Bone marrow (tissue), 2 donors: ENCODE measurements around the gene HIP1.
"Not testable (repeated sequence)": the region's sequence is repeated elsewhere in the genome, so short reads cannot be mapped to it uniquely, and the experiment has no call there.

Experiments used
- DNase-seq, 2 donors: peaks; one replicate each; lab custom pipeline; 2025; lab: John Stamatoyannopoulos, UW

Gene HIP1

DNA sequence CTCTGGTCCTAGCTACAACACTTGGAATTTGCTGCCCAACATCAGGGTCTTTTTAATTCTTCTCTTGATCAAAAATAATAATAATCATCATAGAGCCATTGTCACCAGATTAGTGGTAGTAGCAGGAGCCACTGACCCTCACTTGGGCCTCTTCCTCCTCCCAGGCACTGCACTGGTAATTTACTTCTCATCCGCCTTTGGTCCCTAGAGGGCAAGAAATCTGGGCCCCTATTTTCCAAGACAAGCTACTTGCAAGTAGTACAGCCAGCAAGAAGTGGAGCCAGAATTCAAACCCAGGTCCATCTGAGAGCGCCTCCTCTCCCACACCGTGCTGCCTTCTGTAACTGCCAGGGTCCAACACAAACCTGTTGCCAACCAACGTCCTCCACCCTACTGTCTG, 125.4 kb downstream of the HIP1 start:
- no peak for DNase-seq

DNA sequence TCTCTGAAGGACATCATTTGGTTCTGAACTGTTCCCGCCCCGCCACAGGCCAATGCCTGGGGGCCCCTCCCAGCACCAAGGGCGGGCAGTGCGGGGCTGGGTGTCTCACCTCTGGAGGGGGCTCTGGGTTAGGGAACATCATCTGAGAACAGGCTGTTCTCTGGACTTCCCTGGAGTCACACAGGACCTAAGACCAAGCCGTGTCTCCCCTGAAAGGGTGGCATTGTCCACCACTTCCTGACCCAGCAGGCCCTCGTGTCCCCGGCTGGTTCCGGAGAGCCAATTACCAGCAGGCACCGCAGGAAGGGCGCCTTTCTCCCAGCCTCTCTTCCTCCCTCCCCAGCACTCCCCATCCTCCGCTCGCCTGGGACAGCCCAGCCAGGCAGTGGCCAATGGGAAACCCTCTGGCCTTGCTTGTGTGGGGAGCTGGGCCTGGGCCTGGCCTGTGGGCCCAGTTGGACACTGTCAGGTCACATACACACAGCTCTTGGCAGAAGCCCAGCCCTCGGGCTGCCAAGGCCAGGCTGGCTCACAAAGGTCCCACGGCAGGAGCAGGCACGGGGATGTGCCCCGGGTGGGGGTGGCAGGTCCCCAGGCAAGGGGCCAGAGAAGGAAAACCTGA, 127.1 kb downstream of the HIP1 start:
- DNase-seq = no peak

DNA sequence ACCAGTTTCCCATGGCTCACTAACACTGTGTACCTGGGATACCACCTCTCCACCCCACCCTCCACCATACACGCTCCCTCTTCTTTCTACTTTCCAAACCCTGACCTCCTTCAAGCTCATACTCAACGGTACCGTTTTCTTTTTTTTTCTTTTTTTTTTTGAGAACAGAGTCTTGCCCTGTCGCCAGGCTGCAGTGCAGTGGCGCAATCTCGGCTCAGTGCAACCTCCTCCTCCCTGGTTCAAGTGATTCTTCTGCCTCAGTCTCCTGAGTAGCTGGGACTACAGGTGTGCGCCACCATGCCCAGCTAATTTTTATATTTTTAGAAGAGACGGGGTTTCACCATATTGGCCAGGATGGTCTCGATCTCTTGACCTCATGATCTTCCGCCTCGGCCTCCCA, 129.3 kb downstream of the HIP1 start:
- DNase-seq = not testable (repeated sequence)

DNA sequence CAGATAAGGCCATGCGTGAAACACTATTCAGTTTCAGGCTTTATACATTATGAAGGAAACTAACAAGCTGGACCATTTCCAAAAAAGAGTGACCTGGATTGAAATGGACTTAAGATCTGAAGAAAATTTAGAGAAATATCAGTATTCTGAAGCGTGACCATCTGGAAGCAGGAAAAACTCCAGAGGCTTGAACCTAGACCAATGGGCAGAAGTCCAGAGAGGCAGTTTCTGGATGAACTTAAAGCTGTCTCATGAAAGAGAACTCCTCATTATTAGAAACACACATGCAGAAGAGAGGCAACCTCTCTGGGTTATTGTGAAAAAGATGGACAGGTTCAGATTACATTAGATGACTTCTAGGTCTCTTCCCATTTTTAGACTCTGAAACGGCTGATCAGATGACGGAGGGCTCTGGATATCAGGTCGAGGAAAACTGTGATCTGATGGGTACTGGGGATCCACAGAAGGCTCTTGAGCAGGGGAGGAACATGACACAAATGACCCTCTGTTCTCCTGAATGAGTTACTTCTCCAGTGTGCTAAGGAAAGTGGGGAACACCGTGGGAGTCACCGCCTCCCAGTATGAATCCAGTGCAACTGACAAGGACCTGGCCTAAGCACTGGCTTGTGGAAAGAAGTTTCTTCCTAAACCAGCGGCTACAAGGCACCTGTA, 130.2 kb downstream of the HIP1 start:
- no peak for DNase-seq

DNA sequence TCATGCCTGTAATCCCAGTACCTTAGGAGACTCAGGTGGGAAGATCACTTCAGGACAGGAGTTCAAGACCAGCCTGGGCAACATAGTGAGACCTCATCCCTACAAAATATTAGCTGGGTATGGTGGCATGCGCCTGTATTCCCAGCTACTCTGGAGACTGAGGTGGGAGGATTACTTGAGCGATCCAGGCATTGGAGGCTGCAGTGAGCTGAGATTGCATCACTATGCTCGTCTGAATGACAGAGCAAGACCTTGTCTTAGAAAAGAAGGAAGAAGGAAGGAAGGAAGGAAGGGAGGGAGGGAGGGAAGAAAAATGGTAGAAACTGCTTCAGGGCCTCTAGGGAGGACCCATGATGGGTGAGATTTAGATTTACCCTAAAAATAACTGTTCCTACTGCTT, 134.3 kb downstream of the HIP1 start:
- no peak for DNase-seq

DNA sequence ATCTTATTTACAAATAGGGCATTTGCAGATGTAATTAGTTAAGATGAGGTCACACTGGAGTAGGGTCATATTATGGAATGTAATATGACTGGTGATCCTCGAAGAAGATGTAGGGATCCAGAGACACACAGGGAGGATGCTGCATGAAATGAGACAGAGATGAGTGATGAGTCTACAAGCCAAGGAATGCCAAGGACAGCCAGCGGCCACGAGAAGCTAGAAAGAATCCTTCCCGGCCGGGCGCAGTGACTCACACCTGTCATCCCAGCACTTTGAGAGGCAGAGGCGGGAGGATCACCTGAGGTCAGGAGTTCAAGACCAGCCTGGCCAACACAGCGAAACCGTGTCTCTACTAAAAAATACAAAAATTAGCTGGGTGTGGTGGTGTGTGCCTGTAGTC, 135.9 kb downstream of the HIP1 start:
- not testable (repeated sequence) for DNase-seq

DNA sequence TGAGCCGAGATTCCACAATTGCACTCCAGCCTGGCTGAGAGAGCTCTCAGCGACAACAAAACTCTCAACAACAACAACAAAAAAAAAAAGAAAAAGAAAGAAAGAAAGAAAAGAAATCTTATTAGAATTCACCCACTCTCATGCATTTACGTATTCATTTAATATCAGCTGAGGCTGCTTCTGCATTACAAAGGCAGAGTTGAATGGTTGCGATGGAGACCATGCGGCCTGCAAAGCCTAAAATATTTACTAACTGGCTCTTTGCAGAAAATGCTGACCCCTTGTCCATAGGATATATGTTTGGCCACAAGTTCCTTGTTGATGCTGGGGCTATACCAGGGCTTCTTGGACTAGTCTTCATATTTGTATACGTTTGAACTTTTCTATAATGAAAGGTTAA, 137.2 kb downstream of the HIP1 start:
- no peak for DNase-seq

DNA sequence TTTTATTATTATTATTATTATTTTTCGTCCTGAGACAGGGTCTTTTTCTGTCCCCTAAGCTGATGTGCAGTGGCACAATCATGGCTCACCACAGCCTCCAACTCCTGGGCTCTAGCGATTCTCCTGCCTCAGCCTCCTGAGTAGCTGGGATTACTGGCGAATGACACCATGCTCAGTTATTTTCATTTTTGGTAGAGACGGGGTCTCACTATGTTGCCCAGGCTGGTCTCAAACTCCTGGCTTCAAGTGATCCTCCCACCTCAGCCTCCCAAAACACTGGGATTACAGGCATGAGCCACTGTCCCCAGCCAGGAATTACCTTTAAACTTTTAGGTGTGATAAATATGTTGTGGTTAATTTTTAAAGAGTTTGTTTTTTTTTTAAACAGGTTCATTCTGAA, 138.0 kb downstream of the HIP1 start:
- DNase-seq = not testable (repeated sequence)

DNA sequence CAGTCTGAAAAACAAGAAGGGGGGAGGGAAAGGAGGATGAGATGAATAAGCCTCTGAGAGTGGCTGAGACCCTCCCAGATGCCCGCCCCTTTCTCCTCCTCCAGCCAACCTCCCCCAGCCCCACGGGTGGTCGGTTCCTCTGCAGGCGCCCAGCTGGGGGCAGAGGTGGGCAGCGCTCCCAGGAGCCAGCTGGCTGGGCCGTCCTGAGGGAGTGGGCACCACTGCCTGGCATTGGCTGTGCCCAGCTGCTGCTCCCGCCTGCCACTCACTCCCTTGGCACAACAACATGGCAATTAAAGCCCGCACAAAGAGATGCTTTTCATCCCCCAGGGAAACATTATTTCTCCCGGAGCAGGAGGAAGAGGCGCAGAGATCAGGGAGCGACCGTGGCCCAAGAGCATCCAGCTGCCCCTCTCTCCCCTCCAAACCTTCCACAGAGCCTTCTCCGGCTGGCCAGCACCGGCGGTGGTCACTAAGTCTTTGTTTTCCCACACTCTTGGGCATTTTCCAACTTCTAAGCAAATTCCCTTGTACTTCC, 139.4 kb downstream of the HIP1 start:
- DNase-seq = no peak

DNA sequence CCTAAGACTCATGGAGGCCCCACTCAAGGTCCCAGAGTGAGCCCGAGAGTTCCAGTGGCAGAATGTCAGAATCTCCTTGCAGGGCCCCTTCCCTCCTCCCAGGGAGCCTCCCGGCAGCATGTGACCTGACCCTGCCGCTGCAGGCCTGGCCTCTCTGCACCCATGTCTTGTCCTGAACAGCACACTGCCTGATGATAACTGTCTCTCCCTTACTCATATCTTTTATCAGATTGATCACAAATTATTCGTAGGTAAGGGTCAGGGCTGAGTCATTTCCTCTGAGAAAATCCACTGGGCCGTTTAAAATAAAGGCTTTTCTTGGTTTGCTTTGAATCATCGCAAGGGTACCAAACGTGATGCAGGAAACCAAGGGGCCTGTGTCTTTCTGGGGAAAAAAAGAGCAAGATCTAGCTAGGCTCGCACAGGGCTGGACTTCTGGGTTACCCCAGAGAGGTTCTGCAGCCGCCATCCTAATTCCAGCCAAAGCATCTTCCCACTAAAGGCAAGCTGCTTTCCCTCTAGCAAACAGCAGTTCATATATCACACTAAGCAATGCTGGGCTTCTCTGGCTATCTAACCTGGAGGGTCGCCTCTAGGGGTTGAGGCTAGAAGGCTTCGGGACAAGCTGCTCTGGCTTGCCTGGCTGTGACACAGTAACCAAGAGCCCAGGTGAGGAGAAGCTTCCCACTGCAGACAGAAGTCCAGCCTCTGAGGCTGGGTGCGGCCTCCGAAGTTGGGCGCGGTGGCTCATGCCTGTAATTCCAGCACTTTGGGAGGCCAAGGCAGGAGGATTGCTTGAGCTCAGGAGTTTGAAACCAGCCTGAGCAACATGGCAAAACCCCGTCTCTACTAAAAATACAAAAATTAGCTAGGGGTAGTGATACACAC, 141.8 kb downstream of the HIP1 start:
- DNase-seq = no peak

DNA sequence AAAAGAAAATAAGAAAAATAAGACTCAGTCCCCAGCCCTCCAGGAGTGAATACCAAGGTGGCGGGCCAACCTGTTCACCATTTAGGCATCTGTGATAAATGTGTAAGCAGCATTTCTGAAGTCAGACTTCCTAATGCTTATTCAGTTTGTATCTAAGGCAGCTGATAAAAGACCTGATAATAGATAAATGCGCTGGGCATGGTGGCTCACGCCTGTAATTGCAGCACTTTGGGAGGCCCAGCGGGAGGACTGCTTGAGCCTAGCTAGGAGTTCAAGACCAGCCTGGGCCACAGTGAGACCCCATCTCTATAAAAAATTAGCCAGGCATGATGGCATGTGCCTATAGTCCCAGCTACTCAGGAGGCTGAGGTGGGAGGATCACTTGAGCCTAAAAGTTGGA, 143.0 kb downstream of the HIP1 start:
- no peak for DNase-seq

DNA sequence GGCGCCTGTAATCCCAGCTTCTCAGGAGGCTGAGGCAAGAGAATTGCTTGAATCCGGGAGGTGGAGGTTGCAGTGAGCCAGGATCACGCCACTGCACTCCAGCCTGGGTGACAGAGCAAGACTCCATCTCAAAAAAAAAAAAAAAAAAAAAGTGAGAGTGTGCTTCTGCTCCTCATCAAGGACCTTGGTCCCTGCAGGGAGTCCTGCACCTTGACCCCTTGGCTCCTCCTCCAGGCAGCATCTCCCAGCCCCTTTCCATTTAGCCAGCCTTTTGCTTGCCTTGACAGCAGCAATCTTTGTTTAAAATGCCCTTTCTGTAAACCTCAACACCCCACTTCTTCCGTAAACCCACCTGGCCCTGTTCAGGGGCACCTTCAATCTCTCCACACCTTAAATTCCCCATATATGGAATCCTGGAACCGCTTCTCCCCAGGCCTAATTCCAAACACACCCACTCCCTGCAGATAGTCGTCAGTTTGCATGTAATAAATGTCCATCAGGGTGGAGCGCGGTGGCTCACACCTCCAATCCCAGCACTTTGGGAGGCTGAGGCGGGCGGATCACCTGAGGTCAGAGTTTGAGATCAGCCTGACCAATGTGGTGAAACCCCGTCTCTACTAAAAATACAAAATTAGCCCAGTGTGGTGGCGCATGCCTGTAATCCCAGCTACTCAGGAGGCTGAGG, 145.1 kb downstream of the HIP1 start:
- DNase-seq = not testable (repeated sequence)

DNA sequence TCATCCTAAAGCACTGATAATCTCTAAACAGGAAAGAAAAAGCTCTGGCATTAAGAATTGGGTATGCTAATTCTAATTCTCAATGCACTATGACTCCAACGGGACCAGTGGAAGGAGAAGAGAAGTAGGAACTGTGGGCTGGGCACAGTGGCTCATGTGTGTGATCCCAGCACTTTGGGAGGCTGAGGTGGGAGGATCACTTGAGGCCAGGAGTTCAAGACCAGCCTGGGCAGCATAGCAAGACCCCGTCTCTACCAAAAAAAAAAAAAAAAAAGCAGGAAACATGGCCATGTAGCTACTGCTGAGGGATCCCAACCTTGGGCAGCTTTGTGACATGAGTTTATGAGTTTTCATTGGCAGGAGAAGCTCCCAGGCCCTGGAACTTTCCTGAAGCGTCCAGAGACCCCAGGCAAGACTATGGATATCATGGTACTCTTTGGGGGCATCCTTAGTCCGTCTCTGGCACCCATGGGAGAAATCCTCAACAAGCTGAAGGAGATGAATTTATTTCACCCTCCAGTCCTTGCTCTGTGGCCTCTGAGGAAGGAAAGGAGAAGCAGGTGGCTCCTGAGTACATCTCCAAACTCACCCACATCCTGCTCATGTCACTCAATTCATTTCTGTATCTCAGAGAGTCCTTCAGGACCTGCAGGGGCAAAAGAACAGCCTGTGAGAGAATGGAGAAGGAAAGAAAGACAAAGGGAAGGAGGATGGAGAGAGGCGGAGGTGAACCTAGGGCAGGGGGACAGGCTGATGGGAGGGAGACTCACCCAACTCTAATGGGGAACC, 147.1 kb downstream of the HIP1 start:
- DNase-seq = peak in 1 of 2 donors; percentile 12

DNA sequence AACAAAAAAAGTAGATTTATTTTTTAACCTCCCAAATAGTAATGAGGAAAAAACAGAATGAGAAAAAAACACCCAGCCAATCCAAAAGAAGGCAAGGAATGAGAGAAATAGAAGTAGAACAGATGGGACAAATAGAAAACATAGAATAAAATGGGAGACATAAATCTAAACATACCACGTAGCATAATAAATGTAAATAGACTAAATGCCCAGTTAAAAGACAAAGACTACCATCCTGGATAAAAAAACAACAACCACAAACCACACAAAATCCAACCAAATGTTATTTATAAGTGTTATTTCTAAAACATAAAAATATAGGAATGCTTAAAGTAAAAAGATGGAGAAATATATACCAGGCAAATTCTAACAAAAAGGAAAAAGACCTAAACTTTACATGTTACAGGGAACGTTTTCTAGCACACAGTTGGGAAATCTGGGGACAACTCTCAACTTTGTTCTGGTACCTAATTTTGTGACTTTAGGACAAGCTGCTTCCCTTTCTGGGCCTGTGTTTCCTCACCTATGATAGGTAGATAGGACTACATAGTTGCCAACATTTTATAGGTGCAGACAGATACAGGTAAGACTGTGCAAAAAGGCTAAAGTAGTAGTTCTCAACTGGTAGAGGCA, 148.3 kb downstream of the HIP1 start:
- DNase-seq = no peak

DNA sequence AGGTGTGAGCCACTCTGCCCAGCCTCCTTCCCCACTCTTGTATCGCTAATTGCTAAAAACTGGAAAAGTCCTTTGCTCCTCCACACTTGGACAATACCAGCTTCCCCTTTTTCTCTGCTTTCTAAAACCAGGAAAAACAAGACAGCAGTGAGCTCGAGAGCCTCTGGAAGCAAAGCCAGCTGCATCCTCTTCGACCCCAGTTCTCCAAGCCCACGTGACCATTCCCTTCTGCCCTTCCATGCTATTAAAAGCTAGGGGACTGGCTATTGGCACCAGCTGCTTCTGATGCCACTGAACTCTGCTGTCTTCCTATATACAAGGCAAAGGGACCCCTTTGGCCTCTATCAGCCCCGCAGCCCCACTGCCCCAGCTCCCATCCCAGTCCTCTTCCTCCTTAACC, 154.4 kb downstream of the HIP1 start:
- DNase-seq = no peak

DNA sequence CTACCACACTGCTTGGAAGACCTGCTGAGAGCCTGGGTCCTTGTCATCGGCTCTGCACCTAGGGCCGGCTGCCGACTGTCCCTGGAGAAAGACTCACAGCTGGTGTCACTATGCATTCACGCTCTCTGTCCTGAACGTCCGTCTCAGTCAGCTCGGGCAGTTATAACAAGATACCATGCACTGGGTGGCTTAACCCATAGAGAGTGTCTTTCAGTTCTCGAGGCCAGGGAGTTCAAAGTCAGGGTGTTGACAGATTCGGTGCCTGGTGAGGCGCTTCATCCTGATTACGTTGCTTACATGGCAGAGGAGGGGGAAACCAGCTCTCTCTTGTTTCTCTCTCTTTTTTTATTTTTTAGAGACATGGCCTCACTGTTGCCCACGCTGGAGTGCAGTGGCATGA, 155.5 kb downstream of the HIP1 start:
- DNase-seq = no peak

DNA sequence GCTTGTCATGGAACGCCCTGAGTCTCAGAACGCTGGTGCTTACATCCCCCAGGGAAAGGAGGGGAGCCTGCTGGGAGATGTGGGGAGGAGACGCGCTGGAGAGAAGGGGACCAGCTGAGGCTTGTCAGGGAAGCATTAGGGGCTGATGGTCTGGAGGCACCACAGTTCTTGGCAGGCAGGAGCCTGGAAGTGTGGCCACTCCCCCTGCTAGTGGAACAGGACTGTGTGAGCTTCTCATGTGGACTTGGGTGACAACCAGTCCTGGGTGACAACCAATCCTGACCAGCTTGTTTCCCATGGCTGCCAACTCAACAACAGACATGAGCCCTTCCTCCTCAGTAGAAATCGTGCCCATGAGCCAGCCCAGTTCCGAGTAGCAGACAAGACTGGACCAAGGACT, 158.8 kb downstream of the HIP1 start:
- no peak for DNase-seq

DNA sequence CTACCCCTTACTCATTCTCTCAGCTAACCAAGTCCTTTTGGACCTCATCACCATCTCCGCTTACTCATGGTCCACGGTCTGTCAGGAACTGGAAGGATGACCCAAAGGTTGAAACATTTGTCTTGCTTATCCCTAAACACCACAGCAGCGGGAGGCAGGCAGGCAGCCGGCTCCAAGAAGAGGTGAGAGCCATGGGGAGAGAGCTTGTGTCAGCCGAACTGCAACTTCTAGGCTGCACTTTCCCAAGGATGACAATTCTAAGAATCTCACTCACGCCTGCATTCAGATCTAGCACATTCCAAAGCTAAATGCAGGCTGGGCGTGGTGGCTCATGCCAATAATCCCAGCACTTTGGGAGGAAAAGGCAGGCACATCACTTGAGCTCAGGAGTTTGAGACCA, 160.7 kb downstream of the HIP1 start:
- no peak for DNase-seq

DNA sequence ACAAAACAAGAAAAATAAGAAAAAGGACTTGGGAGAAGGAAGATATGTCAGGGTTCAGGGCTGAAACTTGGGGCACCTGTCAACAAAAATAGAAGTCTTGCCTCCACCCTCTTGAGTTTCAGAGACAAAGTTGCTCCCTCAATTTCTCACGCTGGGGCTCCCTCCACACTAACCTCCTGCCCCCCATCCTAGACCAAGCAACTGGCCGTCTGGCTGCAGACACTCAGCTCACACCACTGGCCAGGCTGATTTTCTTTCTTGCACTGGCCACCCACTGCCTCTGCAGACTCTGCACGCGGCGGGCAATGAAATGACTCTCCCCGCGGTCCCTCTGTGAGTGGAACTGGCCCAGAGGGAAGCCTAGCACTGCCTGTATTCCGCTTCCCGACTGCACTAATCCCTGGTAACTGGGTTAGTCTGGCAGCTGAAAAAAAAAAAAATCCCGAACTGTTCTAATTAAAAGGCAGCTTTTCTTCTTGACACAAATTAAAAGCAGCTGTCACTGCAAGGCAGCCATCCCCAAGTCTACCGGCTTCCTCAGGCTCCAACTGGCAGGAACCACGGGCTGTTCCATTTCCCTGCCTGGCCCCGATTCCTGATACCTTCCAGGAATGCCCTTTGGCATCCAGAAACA, 163.1 kb downstream of the HIP1 start:
- DNase-seq = no peak

DNA sequence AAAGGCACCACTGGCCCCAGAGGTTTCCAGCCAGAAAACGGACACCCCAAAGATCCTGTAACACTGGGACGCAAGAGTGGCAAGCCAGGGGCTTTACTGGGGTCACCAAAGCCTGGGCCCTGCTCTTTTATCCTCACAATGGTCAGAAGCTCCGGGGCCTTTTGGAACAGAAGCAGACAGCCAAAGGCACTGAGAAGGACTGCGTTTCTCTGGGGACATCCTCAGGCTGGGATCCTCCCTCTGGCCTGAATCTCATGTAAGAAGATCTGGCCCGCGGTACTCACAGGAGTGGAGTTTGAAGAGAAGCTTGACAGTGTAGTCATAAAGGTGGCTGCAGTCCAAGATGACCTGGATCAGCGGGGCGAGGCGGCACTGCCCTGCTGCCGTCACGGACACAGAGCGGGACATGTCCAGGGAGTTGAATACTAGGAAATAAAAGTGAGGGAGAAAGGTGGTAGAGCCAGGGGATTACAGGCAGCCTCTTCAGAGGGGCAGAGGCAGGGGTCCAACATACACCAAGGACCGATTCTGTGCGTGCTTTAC, 165.2 kb downstream of the HIP1 start:
- no peak for DNase-seq
